H9 (cell line): ENCODE data around the gene LEF1. TPM values are rescaled to one million over a fixed set of nuclear protein-coding genes. Genes with fewer than 3 reads are reported as not detected.

Experiments
- DNase-seq: peaks from one replicate; pipeline ENCODE4 v3.0.0-alpha.2; 2017
- H2AFZ ChIP-seq: one replicate; pipeline ENCODE4 v1.6.1; 2013; ENCODE audit warnings: mild to moderate bottlenecking, low read length, control low read depth, moderate library complexity
- H2AK5ac ChIP-seq: 2 replicates; pipeline ENCODE4 v1.6.1; 2013; ENCODE audit warnings: low read length, control low read depth, mixed read lengths; ENCODE audit not compliant: insufficient read length
- H2BK120ac ChIP-seq: one replicate; pipeline ENCODE4 v1.6.1; 2013; ENCODE audit warnings: low read depth, mild to moderate bottlenecking, low read length, control low read depth, inconsistent platforms; ENCODE audit not compliant: poor library complexity, severe bottlenecking
- H2BK12ac ChIP-seq: 2 replicates; pipeline ENCODE4 v1.6.1; 2013; ENCODE audit warnings: low read length, control low read depth, mixed read lengths, low read depth; ENCODE audit not compliant: insufficient read length
- H2BK15ac ChIP-seq: 2 replicates; pipeline ENCODE4 v1.6.1; 2013; ENCODE audit warnings: low read depth, low read length, control low read depth
- H2BK20ac ChIP-seq: one replicate; pipeline ENCODE4 v1.6.1; 2013; ENCODE audit warnings: low read depth, mild to moderate bottlenecking, low read length, control low read depth, inconsistent platforms; ENCODE audit not compliant: poor library complexity, severe bottlenecking
- H2BK5ac ChIP-seq: 2 replicates; pipeline ENCODE4 v1.6.1; 2013; ENCODE audit warnings: low read length, control low read depth, mixed read lengths; ENCODE audit not compliant: insufficient read length
- H3K14ac ChIP-seq: 2 replicates; pipeline ENCODE4 v1.6.1; 2013; ENCODE audit warnings: low read length, control low read depth; ENCODE audit not compliant: insufficient read depth
- H3K18ac ChIP-seq: 2 replicates; pipeline ENCODE4 v1.6.1; 2013; ENCODE audit warnings: low read depth, mild to moderate bottlenecking, mixed read lengths, low read length, control low read depth; ENCODE audit not compliant: insufficient read length
- H3K23ac ChIP-seq: 2 replicates; pipeline ENCODE4 v1.6.1; 2013; ENCODE audit warnings: low read length, control low read depth, mixed read lengths, low read depth; ENCODE audit not compliant: insufficient read length
- H3K23me2 ChIP-seq: 2 replicates; pipeline ENCODE4 v1.6.1; 2013; ENCODE audit warnings: low read depth, mild to moderate bottlenecking, mixed read lengths, low read length, control low read depth; ENCODE audit not compliant: insufficient read length, poor library complexity, severe bottlenecking
- H3K27ac ChIP-seq: 2 replicates; pipeline ENCODE4 v1.5.1; 2013; ENCODE audit warnings: low read length, control low read depth, mixed read lengths, low read depth; ENCODE audit not compliant: insufficient read length
- H3K27me3 ChIP-seq: 2 replicates; pipeline ENCODE4 v1.6.1; 2013; ENCODE audit warnings: low read length, control low read depth, inconsistent platforms; ENCODE audit not compliant: insufficient read depth
- H3K4ac ChIP-seq: 2 replicates; pipeline ENCODE4 v1.6.1; 2013; ENCODE audit warnings: low read depth, mild to moderate bottlenecking, control low read depth, inconsistent platforms, low read length, moderate library complexity
- H3K4me1 ChIP-seq: 2 replicates; pipeline ENCODE4 v1.6.1; 2013; ENCODE audit warnings: low read length, control low read depth, inconsistent platforms; ENCODE audit not compliant: insufficient read depth
- H3K4me2 ChIP-seq: 2 replicates; pipeline ENCODE4 v1.6.1; 2013; ENCODE audit warnings: low read length, control low read depth, mixed read lengths; ENCODE audit not compliant: insufficient read length, insufficient read depth
- H3K56ac ChIP-seq: 2 replicates; pipeline ENCODE4 v1.6.1; 2013; ENCODE audit warnings: low read depth, mild to moderate bottlenecking, mixed read lengths, low read length, control low read depth; ENCODE audit not compliant: insufficient read length
- H3K79me1 ChIP-seq: 2 replicates; pipeline ENCODE4 v1.6.1; 2013; ENCODE audit warnings: low read depth, mild to moderate bottlenecking, moderate library complexity, low read length, control low read depth, inconsistent platforms; ENCODE audit not compliant: insufficient read depth, poor library complexity, severe bottlenecking
- H3K79me2 ChIP-seq: 2 replicates; pipeline ENCODE4 v1.6.1; 2013; ENCODE audit warnings: low read length, control low read depth, inconsistent platforms; ENCODE audit not compliant: insufficient read depth
- H3K9ac ChIP-seq: 2 replicates; pipeline ENCODE4 v1.6.1; 2013; ENCODE audit warnings: low read length, control low read depth, mixed read lengths; ENCODE audit not compliant: insufficient read length; ENCODE audit errors: extremely low read depth
- H3K9me3 ChIP-seq: one replicate; pipeline ENCODE4 v1.6.1; 2013; ENCODE audit warnings: low read depth, low read length, inconsistent platforms; ENCODE audit not compliant: control insufficient read depth
- H3T11ph ChIP-seq: one replicate; pipeline ENCODE4 v1.6.1; 2013; ENCODE audit warnings: mild to moderate bottlenecking, low read length, control low read depth, inconsistent platforms
- H4K20me1 ChIP-seq: one replicate; pipeline ENCODE4 v1.6.1; 2013; ENCODE audit not compliant: control insufficient read depth, insufficient read length, insufficient read depth
- H4K5ac ChIP-seq: 2 replicates; pipeline ENCODE4 v1.6.1; 2013; ENCODE audit warnings: low read depth, mild to moderate bottlenecking, mixed read lengths, low read length, control low read depth; ENCODE audit not compliant: insufficient read length
- H4K8ac ChIP-seq: replicated peaks from 2 replicates; pipeline ENCODE4 v1.6.1; 2013; ENCODE audit warnings: low read length, control low read depth, mixed read lengths, low read depth; ENCODE audit not compliant: insufficient read length
- H4K91ac ChIP-seq: 2 replicates; pipeline ENCODE4 v1.6.1; 2013; ENCODE audit warnings: low read depth, mild to moderate bottlenecking, moderate library complexity, mixed read lengths, low read length, control low read depth; ENCODE audit not compliant: insufficient read length
- H3K27ac Mint-ChIP-seq, 3 experiments: 2 replicates in 2 of 3; 3 replicates in 1 of 3; pipeline ENCODE4 v1.8.0; 2020 to 2021; ENCODE audit warnings: mixed read lengths in 3 of 3, mild to moderate bottlenecking in 1 of 3, moderate library complexity in 1 of 3
- H3K27me3 Mint-ChIP-seq: 2 replicates; pipeline ENCODE4 v1.8.0; 2021; ENCODE audit warnings: low read depth, mild to moderate bottlenecking, moderate library complexity, mixed read lengths
- H3K36me3 Mint-ChIP-seq, 3 experiments: 2 replicates in 2 of 3; 3 replicates in 1 of 3; pipeline ENCODE4 v1.8.0; 2020 to 2021; ENCODE audit warnings: low read depth in 3 of 3, mixed read lengths in 3 of 3; ENCODE audit not compliant: insufficient read depth in 1 of 3
- H3K4me1 Mint-ChIP-seq, 2 experiments: 2 replicates each; pipeline ENCODE4 v1.8.0; 2020; ENCODE audit warnings: mixed read lengths in 2 of 2
- H3K4me3 Mint-ChIP-seq, 2 experiments: 2 replicates in 1 of 2; 3 replicates in 1 of 2; pipeline ENCODE4 v1.8.0; 2020 to 2021; ENCODE audit warnings: mild to moderate bottlenecking in 2 of 2, mixed read lengths in 2 of 2, moderate library complexity in 1 of 2
- H3K9me3 Mint-ChIP-seq, 2 experiments: 2 replicates in 1 of 2; 3 replicates in 1 of 2; pipeline ENCODE4 v1.8.0; 2020; ENCODE audit warnings: mild to moderate bottlenecking in 2 of 2, mixed read lengths in 2 of 2, moderate library complexity in 1 of 2
- WGBS: extraction: QIAGEN DNeasy Blood & Tissue Kit; methylation state at CpG from one replicate; pipeline ENCODE4 v1.1.7; 2013; ENCODE audit warnings: missing lambda C conversion rate, low lambda C conversion rate, mixed read lengths; ENCODE audit not compliant: insufficient read length; ENCODE audit errors: extremely low coverage; 5-methylcytosine and 5-hydroxymethylcytosine counted together
- total RNA-seq: library from RNA; stranded (reverse); gene quantifications from 2 replicates; pipeline ENCODE4 v1.2.1, GENCODE V29; 2021
- TF ChIP-seq, protein P1 (sequence below): fragments of 200-600 bp; sonication (generic); conservative IDR thresholded peaks from 3 replicates; pipeline ENCODE4 v1.8.0; 2021; ENCODE audit warnings: antibody characterized with exemption, mild to moderate bottlenecking

LEF1 gene
- total RNA-seq, 1 experiment from 2014 or later, result 2.5 TPM

DNA sequence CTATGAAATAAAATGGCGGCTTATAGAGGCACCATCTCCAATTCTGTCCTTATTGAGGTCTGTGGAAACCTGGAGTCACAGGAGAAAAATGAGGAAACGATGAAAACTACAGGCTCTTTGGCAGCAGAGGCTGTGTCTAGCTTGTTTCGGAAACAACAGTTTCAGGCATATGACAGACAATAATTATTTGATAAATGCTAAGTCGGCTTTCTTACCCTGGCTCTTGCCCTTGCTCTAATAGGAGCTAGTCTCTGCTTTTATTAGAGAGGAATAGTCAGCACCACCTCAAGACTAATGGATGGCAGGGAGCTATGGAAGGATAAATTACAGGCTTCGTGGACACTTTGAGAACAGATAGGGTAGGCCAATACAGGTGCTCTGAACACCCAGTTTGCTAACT, 154.8 kb downstream of the LEF1 start:
- H3K4me1 Mint-ChIP-seq, result peaks cover 2 to 3% of the 10 kb centered on the region in 2 experiments; a peak in 2 of 4 replicates
- WGBS, result no CpG with 5 or more reads among the region's 5 CpGs
- Histone ChIP-seq H3K56ac (no peak overlapping the region), H4K20me1 (no peaks in the 10 kb centered on the region), H3K27ac (no peak overlapping the region), H3K23ac (no peak overlapping the region), H3K14ac (no peak overlapping the region), H3K79me1 (no peaks in the 10 kb centered on the region), H2BK120ac (no peak overlapping the region), H3K18ac (no peak overlapping the region), H3K4me2 (no peak overlapping the region), H3K4ac (no peak overlapping the region), H3K4me1 (no peaks in the 10 kb centered on the region), H2BK15ac (no peak overlapping the region), H3K27me3 (no peaks in the 10 kb centered on the region), H3K9ac (no peak overlapping the region), H2BK12ac (no peak overlapping the region), H3T11ph (no peak overlapping the region), H4K91ac (no peak overlapping the region), H2BK20ac (no peak overlapping the region), H4K8ac (no peak overlapping the region), H2AFZ (no peak overlapping the region), H2AK5ac (no peak overlapping the region), H3K9me3 (no peaks in the 10 kb centered on the region), H4K5ac (no peak overlapping the region), H3K79me2 (no peaks in the 10 kb centered on the region), H2BK5ac (no peak overlapping the region), H3K23me2 (no peaks in the 10 kb centered on the region)
- H3K36me3 Mint-ChIP-seq, result peaks cover 40 to 74% (median 54%) of the 10 kb centered on the region in 3 experiments
- H3K27ac Mint-ChIP-seq, result no peak overlapping the region
- TF ChIP-seq, protein P1, sequence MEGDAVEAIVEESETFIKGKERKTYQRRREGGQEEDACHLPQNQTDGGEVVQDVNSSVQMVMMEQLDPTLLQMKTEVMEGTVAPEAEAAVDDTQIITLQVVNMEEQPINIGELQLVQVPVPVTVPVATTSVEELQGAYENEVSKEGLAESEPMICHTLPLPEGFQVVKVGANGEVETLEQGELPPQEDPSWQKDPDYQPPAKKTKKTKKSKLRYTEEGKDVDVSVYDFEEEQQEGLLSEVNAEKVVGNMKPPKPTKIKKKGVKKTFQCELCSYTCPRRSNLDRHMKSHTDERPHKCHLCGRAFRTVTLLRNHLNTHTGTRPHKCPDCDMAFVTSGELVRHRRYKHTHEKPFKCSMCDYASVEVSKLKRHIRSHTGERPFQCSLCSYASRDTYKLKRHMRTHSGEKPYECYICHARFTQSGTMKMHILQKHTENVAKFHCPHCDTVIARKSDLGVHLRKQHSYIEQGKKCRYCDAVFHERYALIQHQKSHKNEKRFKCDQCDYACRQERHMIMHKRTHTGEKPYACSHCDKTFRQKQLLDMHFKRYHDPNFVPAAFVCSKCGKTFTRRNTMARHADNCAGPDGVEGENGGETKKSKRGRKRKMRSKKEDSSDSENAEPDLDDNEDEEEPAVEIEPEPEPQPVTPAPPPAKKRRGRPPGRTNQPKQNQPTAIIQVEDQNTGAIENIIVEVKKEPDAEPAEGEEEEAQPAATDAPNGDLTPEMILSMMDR, result no peak
- no peak overlapping the region for H3K4me3 Mint-ChIP-seq
- no peaks in the 10 kb centered on the region for H3K9me3 Mint-ChIP-seq
- H3K27me3 Mint-ChIP-seq, result no peaks in the 10 kb centered on the region
- no peak for DNase-seq
